DND-41 (cell line): ENCODE measurements around the gene SAMD4B.

Experiments used
- EZH2 ChIP-seq: IDR thresholded peaks from 3 replicates; pipeline ENCODE4 v1.6.1; 2012; ENCODE audit warnings: borderline replicate concordance, low read depth, mild to moderate bottlenecking, moderate library complexity, low read length, inconsistent platforms; ENCODE audit not compliant: severe bottlenecking
- TF ChIP-seq, protein P1 (sequence below): IDR thresholded peaks from 2 replicates; pipeline ENCODE4 v1.5.1; 2012; ENCODE audit warnings: borderline replicate concordance, low read length, moderate library complexity, mild to moderate bottlenecking; ENCODE audit not compliant: poor library complexity, severe bottlenecking; ENCODE audit errors: extremely low read depth

DNA sequence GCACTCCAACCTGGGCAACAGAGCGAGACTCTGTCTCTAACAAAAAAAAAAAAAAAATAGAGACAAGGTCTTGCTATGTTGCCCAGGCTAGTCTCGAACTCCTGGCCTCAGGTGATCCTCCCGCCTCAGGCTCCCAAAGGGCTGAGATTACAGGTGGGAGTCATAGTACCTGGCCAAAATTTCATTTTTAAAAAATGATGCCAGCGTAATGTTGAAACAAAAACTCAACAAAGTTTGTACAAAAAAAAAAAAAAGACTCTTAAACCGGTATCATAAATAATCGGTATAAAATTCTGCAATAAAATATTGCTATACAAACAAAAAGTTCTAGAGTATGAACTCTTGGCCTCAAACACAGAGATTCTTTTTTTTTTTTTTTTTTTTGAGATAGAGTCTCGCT, 9.9 kb upstream of the SAMD4B start:
- TF ChIP-seq EZH2, result no peak
- TF ChIP-seq, protein P1, sequence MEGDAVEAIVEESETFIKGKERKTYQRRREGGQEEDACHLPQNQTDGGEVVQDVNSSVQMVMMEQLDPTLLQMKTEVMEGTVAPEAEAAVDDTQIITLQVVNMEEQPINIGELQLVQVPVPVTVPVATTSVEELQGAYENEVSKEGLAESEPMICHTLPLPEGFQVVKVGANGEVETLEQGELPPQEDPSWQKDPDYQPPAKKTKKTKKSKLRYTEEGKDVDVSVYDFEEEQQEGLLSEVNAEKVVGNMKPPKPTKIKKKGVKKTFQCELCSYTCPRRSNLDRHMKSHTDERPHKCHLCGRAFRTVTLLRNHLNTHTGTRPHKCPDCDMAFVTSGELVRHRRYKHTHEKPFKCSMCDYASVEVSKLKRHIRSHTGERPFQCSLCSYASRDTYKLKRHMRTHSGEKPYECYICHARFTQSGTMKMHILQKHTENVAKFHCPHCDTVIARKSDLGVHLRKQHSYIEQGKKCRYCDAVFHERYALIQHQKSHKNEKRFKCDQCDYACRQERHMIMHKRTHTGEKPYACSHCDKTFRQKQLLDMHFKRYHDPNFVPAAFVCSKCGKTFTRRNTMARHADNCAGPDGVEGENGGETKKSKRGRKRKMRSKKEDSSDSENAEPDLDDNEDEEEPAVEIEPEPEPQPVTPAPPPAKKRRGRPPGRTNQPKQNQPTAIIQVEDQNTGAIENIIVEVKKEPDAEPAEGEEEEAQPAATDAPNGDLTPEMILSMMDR, result no peak
